ENCODE measurements around the gene NCAM2. TPM values are rescaled to one million over a fixed set of nuclear protein-coding genes. Genes with fewer than 3 reads are reported as not detected.

The NCAM2 gene
- total and polyA plus RNA-seq, 2 donors (not counting 1 experiment from before 2014, with no cell fraction given) = 0.13 TPM; not detected in 1

- CTCF ChIA-PET = no interaction called here
- H3K27ac ChIP-seq (ENCODE audit: low read length in 2 of 2) = no peak overlapping the region
- TF ChIP-seq, protein P1, sequence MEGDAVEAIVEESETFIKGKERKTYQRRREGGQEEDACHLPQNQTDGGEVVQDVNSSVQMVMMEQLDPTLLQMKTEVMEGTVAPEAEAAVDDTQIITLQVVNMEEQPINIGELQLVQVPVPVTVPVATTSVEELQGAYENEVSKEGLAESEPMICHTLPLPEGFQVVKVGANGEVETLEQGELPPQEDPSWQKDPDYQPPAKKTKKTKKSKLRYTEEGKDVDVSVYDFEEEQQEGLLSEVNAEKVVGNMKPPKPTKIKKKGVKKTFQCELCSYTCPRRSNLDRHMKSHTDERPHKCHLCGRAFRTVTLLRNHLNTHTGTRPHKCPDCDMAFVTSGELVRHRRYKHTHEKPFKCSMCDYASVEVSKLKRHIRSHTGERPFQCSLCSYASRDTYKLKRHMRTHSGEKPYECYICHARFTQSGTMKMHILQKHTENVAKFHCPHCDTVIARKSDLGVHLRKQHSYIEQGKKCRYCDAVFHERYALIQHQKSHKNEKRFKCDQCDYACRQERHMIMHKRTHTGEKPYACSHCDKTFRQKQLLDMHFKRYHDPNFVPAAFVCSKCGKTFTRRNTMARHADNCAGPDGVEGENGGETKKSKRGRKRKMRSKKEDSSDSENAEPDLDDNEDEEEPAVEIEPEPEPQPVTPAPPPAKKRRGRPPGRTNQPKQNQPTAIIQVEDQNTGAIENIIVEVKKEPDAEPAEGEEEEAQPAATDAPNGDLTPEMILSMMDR (IDR thresholded peaks at IDR 0.05) = no peak
- TF ChIP-seq EZH2 (IDR thresholded peaks at IDR 0.05; ENCODE audit: borderline replicate concordance, insufficient read depth, low read depth, low read length, poor library complexity, severe bottlenecking) = no peak
- peaks cover 6% of the 10 kb centered on the region for H3K9me3 Mint-ChIP-seq (ENCODE audit: insufficient read depth)
- no peak overlapping the region for H3K4me3 Mint-ChIP-seq
- H3K36me3 ChIP-seq (replicated peaks in 1 of 2; ENCODE audit: control extremely low read depth in 1 of 2, control insufficient read depth in 1 of 2, extremely low read depth in 1 of 2, insufficient read depth in 2 of 2, low read length in 1 of 2) = no peaks in the 10 kb centered on the region
- H3K4me1 ChIP-seq (ENCODE audit: control insufficient read depth in 2 of 2, insufficient read depth in 2 of 2, low read length in 2 of 2) = no peaks in the 10 kb centered on the region
- no peaks in the 10 kb centered on the region for H3K79me2 ChIP-seq (ENCODE audit: control insufficient read depth, insufficient read depth, low read length)
- ATAC-seq (ENCODE audit: low read depth) (no peak), DNase-seq (no peak)
- POLR2A ChIA-PET = no interaction called here
- intact Hi-C loops (cut with micrococcal nuclease) = no loop called here
- no peak overlapping the region for H3K27ac Mint-ChIP-seq
- no peaks in the 10 kb centered on the region for H3K9me3 ChIP-seq (ENCODE audit: control extremely low read depth in 1 of 3, control insufficient read depth in 2 of 3, insufficient read depth in 1 of 3, low read length in 2 of 3)
- no peak overlapping the region for H3K4me3 ChIP-seq (ENCODE audit: control extremely low read depth in 1 of 5, extremely low read depth in 1 of 5, insufficient read depth in 1 of 5, low read depth in 2 of 5, low read length in 4 of 5)
- no peaks in the 10 kb centered on the region for H3K27me3 Mint-ChIP-seq
- H2AFZ ChIP-seq (ENCODE audit: insufficient read depth, low read depth, low read length, poor library complexity, severe bottlenecking) = no peak overlapping the region
- H3K27me3 ChIP-seq (replicated peaks in 1 of 4; ENCODE audit: control extremely low read depth in 1 of 4, control insufficient read depth in 3 of 4, insufficient read depth in 4 of 4, low read length in 3 of 4) = no peaks in the 10 kb centered on the region
- H3K9ac ChIP-seq (ENCODE audit: low read length) = no peak overlapping the region
- no peaks in the 10 kb centered on the region for H3K4me1 Mint-ChIP-seq
- no peaks in the 10 kb centered on the region for H4K20me1 ChIP-seq (ENCODE audit: control insufficient read depth, insufficient read depth, low read length, poor library complexity, severe bottlenecking)
- H3K4me2 ChIP-seq (replicated peaks; ENCODE audit: low read depth, low read length, poor library complexity, severe bottlenecking) = no peak overlapping the region
Measured at GRCh38 chr21:21367583-21367982, 369.4 kb downstream of the NCAM2 start.

DNA sequence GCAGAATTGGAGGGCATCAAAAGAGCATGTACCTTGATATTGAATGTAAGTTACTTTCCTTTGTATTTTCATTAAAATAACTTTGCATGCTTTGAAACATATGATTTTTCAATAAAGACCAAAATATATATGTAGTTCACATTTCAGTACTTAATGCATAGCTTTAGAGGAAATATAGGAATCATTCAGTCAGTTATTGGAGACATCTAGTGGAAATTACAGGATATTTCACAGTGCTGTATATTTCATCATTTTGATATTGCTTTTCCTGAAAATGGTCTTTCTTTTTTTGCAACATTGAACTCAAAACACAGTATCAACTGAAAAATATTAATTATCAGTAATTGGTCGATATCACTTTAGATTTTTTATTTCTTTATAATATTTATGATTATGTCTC is 375.8 kb downstream of the NCAM2 start:
- Histone ChIP-seq H3K27ac (ENCODE audit: low read length in 2 of 2) (no peak overlapping the region), H4K20me1 (ENCODE audit: control insufficient read depth, insufficient read depth, low read length, poor library complexity, severe bottlenecking) (no peaks in the 10 kb centered on the region), H3K79me2 (ENCODE audit: control insufficient read depth, insufficient read depth, low read length) (no peaks in the 10 kb centered on the region), H3K36me3 (replicated peaks in 1 of 2; ENCODE audit: control extremely low read depth in 1 of 2, control insufficient read depth in 1 of 2, extremely low read depth in 1 of 2, insufficient read depth in 2 of 2, low read length in 1 of 2) (no peaks in the 10 kb centered on the region), H3K4me1 (ENCODE audit: control insufficient read depth in 2 of 2, insufficient read depth in 2 of 2, low read length in 2 of 2) (no peaks in the 10 kb centered on the region), H2AFZ (ENCODE audit: insufficient read depth, low read depth, low read length, poor library complexity, severe bottlenecking) (no peak overlapping the region), H3K27me3 (replicated peaks in 1 of 4; ENCODE audit: control extremely low read depth in 1 of 4, control insufficient read depth in 3 of 4, insufficient read depth in 4 of 4, low read length in 3 of 4) (no peaks in the 10 kb centered on the region), H3K9me3 (ENCODE audit: control extremely low read depth in 1 of 3, control insufficient read depth in 2 of 3, insufficient read depth in 1 of 3, low read length in 2 of 3) (no peaks in the 10 kb centered on the region), H3K9ac (ENCODE audit: low read length) (no peak overlapping the region), H3K4me3 (ENCODE audit: control extremely low read depth in 1 of 5, extremely low read depth in 1 of 5, insufficient read depth in 1 of 5, low read depth in 2 of 5, low read length in 4 of 5) (no peak overlapping the region), H3K4me2 (replicated peaks; ENCODE audit: low read depth, low read length, poor library complexity, severe bottlenecking) (no peak overlapping the region)
- H3K27me3 Mint-ChIP-seq = no peaks in the 10 kb centered on the region
- POLR2A ChIA-PET = no interaction called here
- no peaks in the 10 kb centered on the region for H3K4me1 Mint-ChIP-seq
- DNase-seq = no peak
- CTCF ChIA-PET = no interaction called here
- WGBS (ENCODE audit: insufficient coverage) = no CpG with 5 or more reads among the region's 1 CpG
- no peak overlapping the region for H3K4me3 Mint-ChIP-seq
- no peak for TF ChIP-seq EZH2 (IDR thresholded peaks at IDR 0.05; ENCODE audit: borderline replicate concordance, insufficient read depth, low read depth, low read length, poor library complexity, severe bottlenecking)
- TF ChIP-seq, protein P1 (IDR thresholded peaks at IDR 0.05) = no peak
- intact Hi-C loops (cut with micrococcal nuclease) = no loop called here
- H3K9me3 Mint-ChIP-seq (ENCODE audit: insufficient read depth) = peaks cover 3% of the 10 kb centered on the region
- no peak for ATAC-seq (ENCODE audit: low read depth)
- H3K27ac Mint-ChIP-seq = no peak overlapping the region
